GM12878 (cell line): ENCODE data around the gene REN.

Experiments
- ASH2L ChIP-seq: fragments of 300-600, 200-600 bp; sonication (generic); IDR thresholded peaks from 2 replicates; pipeline ENCODE4 v1.6.1; 2017; ENCODE audit warnings: low read depth, mild to moderate bottlenecking, borderline replicate concordance
- CHD4 ChIP-seq: fragments of 200-600 bp; sonication (generic); IDR thresholded peaks from 2 replicates; pipeline ENCODE4 v1.6.1; 2016; ENCODE audit warnings: mild to moderate bottlenecking
- EP300 ChIP-seq, 2 experiments: fragments of 150-350 bp in 1 of 2; IDR thresholded peaks; 2 replicates each; pipeline ENCODE4 v1.6.1; 2011 to 2012; ENCODE audit warnings: low read depth in 2 of 2, low read length in 2 of 2, borderline replicate concordance in 1 of 2, improper control_type of control experiment in 1 of 2, inconsistent platforms in 1 of 2; ENCODE audit not compliant: control insufficient read depth in 1 of 2
- IKZF1 ChIP-seq: fragments of 450-650 bp; conservative IDR thresholded peaks from 2 replicates; pipeline ENCODE4 v1.6.1; 2017; ENCODE audit warnings: antibody characterized with exemption, mild to moderate bottlenecking
- PAX5 ChIP-seq: IDR thresholded peaks from 2 replicates; pipeline ENCODE4 v1.6.1; 2011; ENCODE audit warnings: low read depth, low read length, borderline replicate concordance
- POLR2A ChIP-seq: IDR thresholded peaks from 2 replicates; pipeline ENCODE4 v1.6.1; 2011; ENCODE audit warnings: low read depth, mild to moderate bottlenecking, low read length
- POLR2AphosphoS2 ChIP-seq: IDR thresholded peaks from 2 replicates; pipeline ENCODE4 v1.6.1; 2011; ENCODE audit warnings: low read depth, mild to moderate bottlenecking, low read length, improper control_type of control experiment, moderate library complexity
- RBBP5 ChIP-seq: fragments of 200-600 bp; sonication (generic); conservative IDR thresholded peaks from 2 replicates; pipeline ENCODE4 v1.6.1; 2016
- SP1 ChIP-seq: IDR thresholded peaks from one replicate; pipeline ENCODE4 v1.6.1; 2011; ENCODE audit warnings: low read depth, low read length
- TAF1 ChIP-seq: IDR thresholded peaks from 2 replicates; pipeline ENCODE4 v1.6.1; 2011; ENCODE audit warnings: mild to moderate bottlenecking, low read depth, low read length, borderline replicate concordance
- ZNF384 ChIP-seq: IDR thresholded peaks from 2 replicates; pipeline ENCODE4 v1.6.1; 2012; ENCODE audit warnings: low read depth, mild to moderate bottlenecking, low read length, improper control_type of control experiment, borderline replicate concordance
- TF ChIP-seq, protein P1 (sequence below), 3 experiments: IDR thresholded peaks in 2 of 3; conservative IDR thresholded peaks in 1 of 3; 2 replicates each; pipeline ENCODE4 v1.5.1; 2011; ENCODE audit warnings: low read depth in 3 of 3, low read length in 3 of 3, mild to moderate bottlenecking in 3 of 3, control low read depth in 2 of 3, moderate library complexity in 2 of 3, inconsistent platforms in 1 of 3, mixed read lengths in 1 of 3; ENCODE audit not compliant: control insufficient read depth in 2 of 3, insufficient read depth in 1 of 3; ENCODE audit errors: extremely low read depth in 1 of 3
- TF ChIP-seq, protein P2 (sequence below): IDR thresholded peaks from 2 replicates; pipeline ENCODE4 v1.6.1; 2012; ENCODE audit warnings: mild to moderate bottlenecking, low read depth, low read length

DNA sequence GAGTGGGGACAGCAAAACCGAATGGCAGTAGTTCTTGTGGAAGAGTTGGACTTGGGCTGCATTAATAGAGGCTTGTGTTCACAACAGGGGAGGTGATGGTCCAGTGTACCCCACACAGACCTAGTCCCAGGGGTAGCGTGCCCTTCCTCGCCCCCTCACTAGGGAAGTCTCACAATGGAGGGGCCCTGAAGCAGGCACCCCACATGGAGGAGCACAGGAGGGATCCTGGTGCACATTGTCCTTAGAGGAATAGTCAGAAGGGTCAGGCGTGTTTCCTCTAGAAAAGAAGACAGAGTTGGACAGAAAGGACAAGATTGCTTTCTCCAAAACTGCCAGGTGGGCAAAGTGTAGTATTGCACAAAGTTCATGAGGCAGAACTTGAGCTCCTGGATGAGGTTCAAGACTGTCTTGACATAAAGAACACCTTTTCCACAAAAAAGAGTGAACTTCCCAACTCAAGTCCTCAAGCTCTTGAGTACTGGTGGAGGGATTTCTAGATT lies 37.6 kb downstream of the REN start:
- TF ChIP-seq, protein P1, sequence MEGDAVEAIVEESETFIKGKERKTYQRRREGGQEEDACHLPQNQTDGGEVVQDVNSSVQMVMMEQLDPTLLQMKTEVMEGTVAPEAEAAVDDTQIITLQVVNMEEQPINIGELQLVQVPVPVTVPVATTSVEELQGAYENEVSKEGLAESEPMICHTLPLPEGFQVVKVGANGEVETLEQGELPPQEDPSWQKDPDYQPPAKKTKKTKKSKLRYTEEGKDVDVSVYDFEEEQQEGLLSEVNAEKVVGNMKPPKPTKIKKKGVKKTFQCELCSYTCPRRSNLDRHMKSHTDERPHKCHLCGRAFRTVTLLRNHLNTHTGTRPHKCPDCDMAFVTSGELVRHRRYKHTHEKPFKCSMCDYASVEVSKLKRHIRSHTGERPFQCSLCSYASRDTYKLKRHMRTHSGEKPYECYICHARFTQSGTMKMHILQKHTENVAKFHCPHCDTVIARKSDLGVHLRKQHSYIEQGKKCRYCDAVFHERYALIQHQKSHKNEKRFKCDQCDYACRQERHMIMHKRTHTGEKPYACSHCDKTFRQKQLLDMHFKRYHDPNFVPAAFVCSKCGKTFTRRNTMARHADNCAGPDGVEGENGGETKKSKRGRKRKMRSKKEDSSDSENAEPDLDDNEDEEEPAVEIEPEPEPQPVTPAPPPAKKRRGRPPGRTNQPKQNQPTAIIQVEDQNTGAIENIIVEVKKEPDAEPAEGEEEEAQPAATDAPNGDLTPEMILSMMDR (IDR thresholded peaks at IDR 0.05 in 2 of 3, conservative IDR thresholded peaks at IDR 0.05 in 1 of 3; ENCODE audit: control insufficient read depth in 2 of 3, extremely low read depth in 1 of 3, insufficient read depth in 1 of 3, low read depth in 3 of 3, low read length in 3 of 3): no peak
- TF ChIP-seq TAF1: no peak
- TF ChIP-seq PAX5: no peak
- no peak for TF ChIP-seq ASH2L
- TF ChIP-seq CHD4: no peak
- TF ChIP-seq IKZF1: no peak
- TF ChIP-seq POLR2AphosphoS2: no peak
- TF ChIP-seq ZNF384: no peak
- TF ChIP-seq POLR2A: no peak
- no peak for TF ChIP-seq RBBP5
- TF ChIP-seq, protein P2, sequence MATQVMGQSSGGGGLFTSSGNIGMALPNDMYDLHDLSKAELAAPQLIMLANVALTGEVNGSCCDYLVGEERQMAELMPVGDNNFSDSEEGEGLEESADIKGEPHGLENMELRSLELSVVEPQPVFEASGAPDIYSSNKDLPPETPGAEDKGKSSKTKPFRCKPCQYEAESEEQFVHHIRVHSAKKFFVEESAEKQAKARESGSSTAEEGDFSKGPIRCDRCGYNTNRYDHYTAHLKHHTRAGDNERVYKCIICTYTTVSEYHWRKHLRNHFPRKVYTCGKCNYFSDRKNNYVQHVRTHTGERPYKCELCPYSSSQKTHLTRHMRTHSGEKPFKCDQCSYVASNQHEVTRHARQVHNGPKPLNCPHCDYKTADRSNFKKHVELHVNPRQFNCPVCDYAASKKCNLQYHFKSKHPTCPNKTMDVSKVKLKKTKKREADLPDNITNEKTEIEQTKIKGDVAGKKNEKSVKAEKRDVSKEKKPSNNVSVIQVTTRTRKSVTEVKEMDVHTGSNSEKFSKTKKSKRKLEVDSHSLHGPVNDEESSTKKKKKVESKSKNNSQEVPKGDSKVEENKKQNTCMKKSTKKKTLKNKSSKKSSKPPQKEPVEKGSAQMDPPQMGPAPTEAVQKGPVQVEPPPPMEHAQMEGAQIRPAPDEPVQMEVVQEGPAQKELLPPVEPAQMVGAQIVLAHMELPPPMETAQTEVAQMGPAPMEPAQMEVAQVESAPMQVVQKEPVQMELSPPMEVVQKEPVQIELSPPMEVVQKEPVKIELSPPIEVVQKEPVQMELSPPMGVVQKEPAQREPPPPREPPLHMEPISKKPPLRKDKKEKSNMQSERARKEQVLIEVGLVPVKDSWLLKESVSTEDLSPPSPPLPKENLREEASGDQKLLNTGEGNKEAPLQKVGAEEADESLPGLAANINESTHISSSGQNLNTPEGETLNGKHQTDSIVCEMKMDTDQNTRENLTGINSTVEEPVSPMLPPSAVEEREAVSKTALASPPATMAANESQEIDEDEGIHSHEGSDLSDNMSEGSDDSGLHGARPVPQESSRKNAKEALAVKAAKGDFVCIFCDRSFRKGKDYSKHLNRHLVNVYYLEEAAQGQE: no peak
- no peak for TF ChIP-seq SP1
- TF ChIP-seq EP300 (IDR thresholded peaks at IDR 0.05; ENCODE audit: borderline replicate concordance in 1 of 2, control insufficient read depth in 1 of 2, low read depth in 2 of 2, low read length in 2 of 2): no peak
